Measurements from ENCODE around the gene PARP3.

Gene PARP3

DNA sequence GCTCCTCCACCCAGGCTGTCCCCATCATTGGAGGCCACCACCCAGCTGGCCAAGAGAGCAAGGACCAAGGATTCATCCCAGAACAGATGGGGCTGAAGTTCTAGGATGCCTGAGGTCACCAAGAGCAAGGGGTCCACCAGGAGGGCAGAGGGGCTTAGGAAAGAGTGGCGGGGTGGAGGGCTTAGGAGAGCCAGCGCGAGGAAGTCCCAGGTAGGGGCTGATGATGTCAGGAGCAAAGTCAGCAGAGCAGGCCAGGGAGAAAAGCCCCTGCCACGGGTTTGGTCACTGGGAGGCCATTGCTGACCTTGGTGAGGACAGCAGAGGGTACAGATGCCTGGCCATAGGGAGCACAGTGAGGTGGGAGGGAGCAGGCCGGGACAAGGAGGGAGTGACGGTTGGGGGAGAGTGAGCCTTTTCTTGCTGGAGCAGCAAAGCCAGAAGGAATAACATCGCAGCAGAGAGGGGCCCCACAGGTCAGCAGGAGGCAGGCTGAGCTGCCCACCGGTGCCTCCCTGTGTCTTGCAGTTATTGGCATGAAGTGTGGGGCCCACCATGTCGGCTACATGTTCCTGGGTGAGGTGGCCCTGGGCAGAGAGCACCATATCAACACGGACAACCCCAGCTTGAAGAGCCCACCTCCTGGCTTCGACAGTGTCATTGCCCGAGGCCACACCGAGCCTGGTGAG lies 5.2 kb downstream of the PARP3 start:
- DNase-seq: no peak

DNA sequence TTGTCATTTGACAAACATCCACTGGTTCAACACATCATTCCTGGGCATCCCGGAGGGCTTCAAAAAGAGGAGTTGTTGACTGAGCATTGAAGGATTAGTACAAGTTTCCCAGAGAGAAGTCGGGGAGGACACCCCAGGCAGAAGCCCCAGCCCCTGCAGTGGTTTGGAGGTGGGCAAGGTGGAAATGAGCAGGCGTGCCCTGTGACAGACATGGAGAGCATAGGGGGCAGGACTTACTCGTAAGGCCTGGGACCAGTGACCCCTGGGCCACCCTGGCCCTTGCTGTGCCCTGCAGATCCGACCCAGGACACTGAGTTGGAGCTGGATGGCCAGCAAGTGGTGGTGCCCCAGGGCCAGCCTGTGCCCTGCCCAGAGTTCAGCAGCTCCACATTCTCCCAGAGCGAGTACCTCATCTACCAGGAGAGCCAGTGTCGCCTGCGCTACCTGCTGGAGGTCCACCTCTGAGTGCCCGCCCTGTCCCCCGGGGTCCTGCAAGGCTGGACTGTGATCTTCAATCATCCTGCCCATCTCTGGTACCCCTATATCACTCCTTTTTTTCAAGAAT lies 5.9 kb downstream of the PARP3 start:
- DNase-seq: no peak

DNA sequence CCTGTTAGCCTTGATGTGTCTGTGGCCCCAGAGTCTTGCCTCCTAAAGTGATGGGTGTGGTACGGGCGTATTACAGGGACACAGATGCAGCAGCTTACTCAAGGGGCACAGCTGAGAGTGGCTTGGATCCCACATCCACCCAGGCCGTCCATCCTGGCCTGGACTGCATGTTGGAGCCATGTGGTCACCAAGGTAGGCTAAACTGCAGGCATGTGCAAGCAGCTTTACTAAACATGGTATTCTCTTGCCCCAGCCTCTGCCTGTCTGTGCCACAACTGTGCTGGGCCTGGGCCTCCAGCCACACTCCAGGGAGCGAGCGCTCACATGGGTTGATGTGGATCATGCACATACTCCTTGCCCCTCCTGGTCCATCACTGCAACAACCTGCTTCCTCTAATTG lies 7.0 kb downstream of the PARP3 start:
- no peak for DNase-seq

DNA sequence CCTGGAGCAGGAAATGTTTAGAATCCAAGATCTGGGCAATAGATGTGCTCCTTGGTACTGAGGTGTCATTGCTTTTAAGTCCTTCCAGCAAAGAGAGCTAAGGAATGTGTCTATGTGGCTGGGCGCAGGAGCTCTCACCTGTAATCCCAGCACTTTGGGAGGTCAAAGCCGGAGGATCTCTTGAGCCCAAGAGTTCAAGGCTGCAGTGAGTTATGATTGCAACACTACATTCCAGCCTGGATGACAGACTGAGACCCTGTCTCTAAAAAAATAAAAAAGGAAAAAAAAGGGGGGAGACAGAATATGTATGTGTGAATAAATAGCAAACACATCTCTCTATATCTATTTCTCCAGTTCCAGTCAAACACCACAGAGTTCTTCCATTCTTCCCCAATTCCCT lies 8.7 kb downstream of the PARP3 start:
- no peak for DNase-seq

DNA sequence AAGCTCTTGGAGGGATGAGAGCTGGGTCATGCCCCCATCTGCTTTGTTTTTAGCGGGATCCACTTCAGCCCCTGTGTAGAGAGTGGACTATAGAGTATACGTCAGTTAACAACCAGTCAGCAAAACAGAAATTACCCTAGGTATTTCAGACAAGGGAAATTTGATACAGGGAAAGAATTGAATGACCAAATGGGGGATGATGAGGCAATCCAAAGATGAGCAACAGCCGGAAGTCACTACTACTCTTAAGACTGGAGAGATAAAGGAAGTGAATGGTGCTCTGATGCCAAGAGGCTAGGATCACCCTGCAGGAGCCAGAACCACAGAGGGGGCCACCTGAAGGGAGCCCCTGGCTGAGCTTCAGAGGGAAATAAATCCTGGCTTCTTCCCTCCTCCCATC lies 11.3 kb downstream of the PARP3 start:
- DNase-seq: no peak

DNA sequence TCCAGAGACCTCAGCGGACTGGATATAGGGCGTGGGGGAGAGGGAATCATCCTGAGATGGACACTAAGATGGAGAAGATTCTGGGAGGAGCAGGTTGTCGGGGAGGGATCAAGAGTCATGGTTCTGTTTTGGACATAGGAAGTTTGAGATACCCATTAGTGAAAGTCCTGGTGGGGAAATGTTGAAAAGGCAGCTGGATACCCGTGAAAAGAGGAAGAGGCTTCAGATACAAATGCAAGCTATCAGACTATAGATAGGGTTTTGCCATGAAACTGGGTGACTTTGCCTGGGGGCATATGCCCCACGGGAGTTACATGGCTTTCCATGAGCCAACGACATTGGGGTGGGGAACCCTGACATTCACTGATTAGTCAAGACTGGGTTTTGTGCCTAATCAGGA lies 11.9 kb downstream of the PARP3 start:
- DNase-seq: no peak

DNA sequence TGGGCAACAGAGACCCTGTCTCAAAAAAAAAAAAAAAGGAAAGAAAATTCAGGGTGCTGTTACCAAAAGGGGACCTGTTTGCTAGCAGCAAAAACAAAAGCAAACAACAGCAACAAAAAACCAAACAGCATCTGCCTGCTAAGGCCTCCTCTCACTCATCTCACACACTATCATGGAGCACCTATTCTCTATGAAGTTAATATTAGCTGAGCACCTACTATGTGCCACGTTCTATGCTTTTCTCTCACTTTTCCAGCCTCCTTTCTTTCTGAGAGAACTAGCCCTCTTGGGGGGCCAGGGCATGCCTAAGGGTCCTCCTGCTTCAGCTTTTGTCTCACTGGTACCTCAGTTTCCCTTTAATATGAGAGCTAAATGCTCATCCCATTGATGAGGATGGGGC lies 12.6 kb downstream of the PARP3 start:
- no peak for DNase-seq

DNA sequence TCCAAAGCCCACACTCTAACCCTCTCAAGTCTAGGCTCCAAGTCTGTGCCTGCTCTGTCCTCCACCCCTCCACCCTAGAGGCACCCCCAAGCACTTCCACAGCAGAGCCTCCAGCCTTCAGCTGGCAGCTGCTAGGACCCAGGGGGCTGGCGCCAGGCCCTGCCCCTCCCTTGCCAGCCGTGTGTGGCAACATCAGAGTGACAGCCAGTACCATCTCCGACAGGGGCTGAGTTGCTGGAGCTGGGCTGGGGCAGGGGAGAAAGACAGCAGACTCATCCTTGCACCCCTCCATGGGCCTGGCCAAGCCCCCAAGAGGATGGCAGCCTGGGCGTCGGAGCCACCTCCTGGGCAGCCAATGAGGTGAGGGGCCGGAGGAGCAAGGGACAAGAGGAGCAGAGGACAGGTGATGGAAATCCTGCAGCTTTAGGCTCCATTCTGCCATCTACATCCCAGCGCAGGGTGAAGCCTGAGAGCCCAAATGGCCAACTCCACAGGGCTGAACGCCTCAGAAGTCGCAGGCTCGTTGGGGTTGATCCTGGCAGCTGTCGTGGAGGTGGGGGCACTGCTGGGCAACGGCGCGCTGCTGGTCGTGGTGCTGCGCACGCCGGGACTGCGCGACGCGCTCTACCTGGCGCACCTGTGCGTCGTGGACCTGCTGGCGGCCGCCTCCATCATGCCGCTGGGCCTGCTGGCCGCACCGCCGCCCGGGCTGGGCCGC lies 13.2 kb downstream of the PARP3 start, which contains the start of gene GPR62:
TSS of gene GPR62 (plus strand) at position 207 of the 718 bp plus-strand sequence. CDS start at position 479, 272 bp downstream.
- peak in 54 of 56 donors; percentile 31 to 92 (median 80) for DNase-seq

DNA sequence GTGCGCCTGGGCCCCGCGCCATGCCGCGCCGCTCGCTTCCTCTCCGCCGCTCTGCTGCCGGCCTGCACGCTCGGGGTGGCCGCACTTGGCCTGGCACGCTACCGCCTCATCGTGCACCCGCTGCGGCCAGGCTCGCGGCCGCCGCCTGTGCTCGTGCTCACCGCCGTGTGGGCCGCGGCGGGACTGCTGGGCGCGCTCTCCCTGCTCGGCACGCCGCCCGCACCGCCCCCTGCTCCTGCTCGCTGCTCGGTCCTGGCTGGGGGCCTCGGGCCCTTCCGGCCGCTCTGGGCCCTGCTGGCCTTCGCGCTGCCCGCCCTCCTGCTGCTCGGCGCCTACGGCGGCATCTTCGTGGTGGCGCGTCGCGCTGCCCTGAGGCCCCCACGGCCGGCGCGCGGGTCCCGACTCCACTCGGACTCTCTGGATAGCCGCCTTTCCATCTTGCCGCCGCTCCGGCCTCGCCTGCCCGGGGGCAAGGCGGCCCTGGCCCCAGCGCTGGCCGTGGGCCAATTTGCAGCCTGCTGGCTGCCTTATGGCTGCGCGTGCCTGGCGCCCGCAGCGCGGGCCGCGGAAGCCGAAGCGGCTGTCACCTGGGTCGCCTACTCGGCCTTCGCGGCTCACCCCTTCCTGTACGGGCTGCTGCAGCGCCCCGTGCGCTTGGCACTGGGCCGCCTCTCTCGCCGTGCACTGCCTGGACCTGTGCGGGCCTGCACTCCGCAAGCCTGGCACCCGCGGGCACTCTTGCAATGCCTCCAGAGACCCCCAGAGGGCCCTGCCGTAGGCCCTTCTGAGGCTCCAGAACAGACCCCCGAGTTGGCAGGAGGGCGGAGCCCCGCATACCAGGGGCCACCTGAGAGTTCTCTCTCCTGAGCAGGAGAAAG lies 14.0 kb downstream of the PARP3 start:
- peak in 45 of 56 donors; percentile 24 to 80 (median 63) for DNase-seq

DNA sequence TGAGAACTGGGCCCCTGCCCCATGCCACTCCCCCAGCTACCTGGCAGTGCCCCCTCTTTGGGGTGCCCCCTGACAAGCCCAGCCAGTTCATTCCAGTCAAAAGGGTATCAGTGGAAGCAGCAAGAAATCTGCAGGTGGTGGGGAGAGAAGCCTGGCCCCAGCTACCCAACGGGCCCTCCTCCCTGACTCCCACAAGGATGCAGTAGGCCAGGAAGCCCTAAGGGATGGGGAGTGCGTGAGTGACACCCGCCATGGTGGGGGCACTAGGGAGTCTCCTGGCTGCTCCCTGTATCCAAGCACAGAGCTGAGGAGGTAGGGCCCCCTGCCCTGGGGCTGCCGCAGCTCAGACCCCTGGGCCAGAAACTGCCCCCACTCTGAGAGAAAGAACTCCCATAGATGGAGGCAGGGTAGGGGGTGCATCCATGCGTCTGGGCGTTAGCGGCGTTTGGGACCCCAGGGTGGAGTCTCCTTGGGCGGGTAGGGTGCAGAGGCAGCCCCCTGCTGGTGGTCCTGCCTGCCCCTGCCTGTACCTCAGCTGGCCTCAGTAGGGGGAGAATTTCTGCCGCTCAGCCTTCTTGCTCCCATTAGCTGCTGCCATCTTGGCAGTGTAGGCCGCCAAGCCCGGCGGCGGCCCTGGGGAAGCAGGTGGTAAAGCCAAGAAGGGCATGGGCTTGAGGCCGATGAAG lies 15.5 kb downstream of the PARP3 start:
- no peak for DNase-seq

DNA sequence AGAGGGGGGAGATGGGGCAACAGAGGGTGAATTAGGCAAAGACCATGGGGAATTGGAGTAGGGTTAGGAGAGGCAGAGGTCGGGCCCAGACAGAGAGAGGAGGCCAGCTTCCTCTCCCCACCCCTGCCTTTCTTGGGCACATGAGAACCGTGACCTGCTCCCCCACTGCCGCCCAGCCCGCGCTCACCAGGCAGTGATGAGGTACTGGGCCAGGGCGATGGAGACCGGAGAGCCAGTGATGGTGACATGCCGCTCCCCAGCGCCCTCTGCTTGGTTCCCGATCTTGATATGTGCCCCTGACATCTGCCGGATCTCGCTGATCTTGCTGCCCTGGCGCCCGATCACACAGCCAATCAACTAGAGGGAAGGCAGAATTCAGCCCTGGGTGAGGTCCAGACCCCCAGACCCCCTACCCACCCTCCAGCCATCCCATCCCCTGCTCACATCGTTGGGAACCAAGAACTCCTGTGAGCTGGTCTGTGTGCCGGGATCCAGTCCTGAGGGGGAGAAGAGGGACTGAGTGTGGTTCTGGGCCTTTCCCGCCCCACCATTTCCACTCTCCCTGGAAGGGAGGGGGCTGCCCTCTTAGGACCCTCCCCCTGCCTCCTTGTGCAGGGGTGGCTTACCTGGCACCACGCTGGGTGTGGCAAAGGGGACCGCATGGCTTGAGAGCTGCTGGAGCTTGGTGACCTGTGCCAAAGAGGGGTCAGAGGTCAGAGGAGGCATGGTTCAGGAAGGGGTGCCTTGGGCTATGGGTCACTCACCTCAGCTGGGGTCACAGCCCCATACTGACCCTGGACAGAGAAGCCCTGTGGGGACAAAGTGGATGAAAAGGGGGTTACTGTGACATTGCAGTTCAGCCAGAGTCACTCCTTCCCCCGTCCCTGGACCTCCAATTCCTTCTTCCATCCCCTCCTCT lies 16.7 kb downstream of the PARP3 start:
- no peak for DNase-seq

DNA sequence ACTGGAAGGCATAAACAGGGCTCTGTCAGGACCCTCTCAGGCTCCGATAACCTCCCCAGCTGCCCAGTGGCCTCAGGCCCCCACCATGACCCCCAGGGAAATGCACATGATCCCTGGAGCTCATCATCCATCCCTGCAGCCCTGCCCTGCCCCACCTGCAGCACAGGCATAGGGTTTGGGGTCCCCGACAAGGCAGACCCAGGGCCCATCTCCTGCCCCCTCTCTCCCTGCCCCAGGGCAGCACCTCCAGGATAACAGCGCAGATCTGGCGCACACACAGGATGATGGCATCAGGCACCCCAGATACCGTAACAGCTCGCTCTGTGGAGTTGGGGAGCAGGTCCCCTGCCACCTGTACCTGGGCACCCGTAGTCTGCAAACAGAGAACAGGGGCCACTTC lies 17.5 kb downstream of the PARP3 start:
- no peak for DNase-seq

DNA sequence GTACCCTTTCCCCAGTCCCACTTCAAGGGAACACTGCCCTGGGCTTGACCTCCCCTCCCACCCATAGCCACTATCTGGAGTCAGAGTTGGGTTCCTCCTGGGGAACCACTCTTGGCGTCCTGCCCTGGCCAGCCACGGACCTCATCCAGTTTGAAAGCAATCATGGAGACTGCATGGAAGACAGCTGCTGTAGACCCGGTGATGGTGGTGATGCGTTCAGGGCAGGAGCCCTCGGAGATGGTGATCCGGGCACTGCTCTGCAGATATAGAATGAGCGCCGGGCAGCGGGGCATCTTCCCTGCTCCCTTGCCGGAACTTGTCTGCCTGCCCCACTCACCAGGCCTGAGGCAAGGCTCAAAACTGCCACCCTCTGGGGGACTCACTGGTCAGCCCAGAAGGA lies 18.2 kb downstream of the PARP3 start:
- no peak for DNase-seq

DNA sequence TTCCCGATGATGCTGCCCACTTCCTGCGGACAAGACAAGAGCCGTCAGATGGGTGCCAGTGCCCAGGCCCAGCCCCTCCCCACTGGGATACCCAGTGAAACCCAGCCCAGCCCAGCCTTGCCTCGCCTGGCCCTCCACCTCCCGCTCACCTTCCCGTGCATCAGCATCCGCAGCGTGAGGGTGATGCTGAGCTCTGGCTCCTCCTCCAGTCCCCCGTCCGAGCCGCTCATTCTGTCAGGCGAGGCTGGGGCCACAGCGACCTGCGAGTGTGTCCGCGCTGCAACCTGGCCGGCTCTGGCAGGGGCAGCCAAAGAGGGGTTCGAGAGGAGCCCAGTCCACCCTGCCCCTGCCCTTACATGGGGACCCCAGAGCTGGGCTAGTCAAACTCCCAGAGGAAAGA lies 18.8 kb downstream of the PARP3 start:
- DNase-seq: no peak

DNA sequence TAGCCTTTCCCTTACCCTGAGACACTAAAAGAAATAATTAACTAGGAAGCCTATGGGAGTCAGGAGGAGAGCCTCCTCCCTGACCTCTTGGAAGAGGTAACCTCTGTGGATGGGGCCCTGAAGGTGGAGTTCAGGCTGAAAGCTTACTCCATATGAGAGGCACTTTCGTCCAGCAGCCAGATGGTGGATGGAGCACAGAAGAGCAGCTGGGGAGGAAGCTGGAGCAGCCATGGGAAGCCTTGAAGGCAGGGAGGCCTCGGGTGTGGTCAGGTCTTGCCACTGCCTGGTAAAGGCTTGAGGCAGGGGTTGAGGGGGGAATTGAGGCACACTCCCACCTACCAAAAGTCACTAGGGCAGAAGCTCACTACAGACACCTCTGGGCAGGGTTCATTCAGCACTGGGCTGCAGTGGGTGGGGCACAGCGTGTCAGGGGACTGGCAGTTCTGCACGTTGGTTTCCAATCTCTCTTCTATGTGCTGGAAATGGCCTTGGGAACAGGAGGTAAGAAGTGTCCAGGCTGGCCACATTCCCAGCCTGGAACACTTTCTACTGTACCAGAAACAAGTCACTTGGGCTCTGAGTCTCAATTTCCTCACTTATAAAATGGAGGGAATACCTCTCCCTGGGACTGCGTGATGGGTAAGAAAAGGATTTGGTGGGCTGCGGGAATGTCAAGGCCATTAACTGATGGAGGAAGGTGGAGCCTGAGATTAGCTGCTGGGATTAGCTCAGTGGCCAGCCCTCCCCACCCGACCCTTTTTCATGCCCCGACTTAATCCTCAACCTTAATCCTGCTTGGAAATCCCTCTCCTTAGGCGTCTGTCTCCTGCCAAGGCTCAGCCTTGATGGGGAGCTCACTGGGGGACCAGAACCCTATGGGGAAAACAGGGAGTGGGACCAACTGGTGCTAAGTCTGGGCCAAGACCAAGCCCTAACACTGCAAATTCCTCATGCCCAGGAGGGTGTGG lies 19.7 kb downstream of the PARP3 start:
- no peak for DNase-seq

DNA sequence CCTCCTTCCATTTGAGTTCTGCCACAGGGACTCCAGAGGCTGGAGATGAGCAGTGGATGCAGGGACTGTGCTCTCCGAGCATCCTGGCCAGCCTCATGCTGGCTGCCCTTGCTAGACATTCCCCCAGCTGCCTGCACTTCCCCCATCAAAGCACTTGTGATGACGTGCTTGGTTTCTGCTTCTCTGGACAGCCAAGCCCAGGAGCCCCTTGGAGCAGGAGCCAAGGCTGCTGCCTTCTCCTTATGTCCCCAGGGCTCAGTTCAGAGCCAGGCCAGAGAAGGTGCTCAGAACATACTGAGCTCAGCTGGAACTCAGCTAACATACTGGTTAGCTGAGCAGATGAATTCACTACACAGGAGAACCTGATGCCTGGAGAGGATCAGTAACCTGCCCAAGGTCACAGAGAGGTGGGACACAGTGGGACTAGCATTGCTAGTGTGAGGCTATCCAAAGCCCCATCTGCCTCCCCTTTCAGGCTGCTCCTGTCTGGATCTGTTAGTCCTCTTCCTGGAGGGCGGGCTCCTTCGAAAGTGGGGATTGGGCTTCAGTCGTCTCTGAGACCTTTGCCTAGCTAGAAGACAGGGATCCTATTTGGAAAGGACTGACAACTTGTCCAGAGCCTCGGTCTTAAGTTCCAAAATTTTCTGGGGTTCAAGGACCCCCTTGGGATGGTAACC lies 20.8 kb downstream of the PARP3 start:
- DNase-seq: peak in 18 of 56 donors; percentile 14 to 48 (median 26)

DNA sequence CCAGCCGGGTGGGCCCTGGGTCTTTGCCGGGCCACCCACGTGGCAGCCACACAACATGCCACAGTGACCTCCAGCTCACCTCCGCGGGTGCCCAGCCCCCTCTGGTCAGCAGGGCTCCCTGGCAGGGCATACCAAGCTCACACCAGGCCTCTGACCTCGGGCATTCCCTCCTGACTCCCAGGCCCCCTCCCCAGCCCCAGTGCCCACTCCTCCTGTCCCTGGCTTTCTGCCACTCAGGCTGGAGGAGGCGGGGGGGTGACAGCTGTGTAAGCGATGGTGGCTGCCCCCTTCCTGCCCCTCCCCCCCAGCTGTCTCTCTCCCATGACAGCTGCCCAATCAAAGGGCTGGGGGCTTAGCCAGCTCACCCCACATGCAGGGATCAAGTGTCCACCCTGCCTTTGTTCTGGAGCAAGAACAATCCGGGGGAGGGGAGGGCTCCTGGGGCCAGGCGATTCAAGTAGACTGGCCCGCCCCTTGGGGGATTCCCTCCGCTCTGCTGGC lies 21.8 kb downstream of the PARP3 start:
- peak in 44 of 56 donors; percentile 17 to 83 (median 51) for DNase-seq

DNA sequence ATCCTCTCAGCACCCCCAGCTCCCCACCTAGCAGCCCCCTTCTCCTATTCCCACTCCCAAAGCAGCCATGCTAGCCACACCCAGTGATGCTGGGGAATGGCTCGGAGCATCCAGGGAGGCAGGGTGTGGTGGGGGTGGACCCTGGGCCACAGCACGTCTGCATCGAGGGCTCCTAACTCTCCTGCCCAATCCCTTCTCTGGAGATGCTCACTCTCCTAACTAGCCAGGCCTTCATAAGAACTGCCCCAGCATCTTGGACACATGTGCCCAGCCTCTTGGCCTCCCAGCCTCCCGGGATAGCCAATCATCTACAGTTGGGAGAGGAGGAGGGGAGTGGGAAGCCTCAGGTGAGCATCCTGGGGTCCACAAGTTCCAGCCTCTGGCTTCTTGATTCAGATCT lies 22.4 kb downstream of the PARP3 start:
- no peak for DNase-seq

Data from nucleus accumbens (tissue), 56 donors.